HL-60 (cell line): ENCODE measurements around the gene SRGAP3.

Experiments used
- GABPA ChIP-seq: IDR thresholded peaks from 2 replicates; pipeline ENCODE4 v1.6.1; 2012; ENCODE audit warnings: low read depth
- POLR2AphosphoS5 ChIP-seq: IDR thresholded peaks from 2 replicates; pipeline ENCODE4 v1.6.1; 2012; ENCODE audit warnings: low read depth
- TF ChIP-seq, protein P1 (sequence below): IDR thresholded peaks from one replicate; pipeline ENCODE4 v1.5.1; 2011; ENCODE audit warnings: low read length, control low read depth, inconsistent platforms; ENCODE audit not compliant: insufficient read depth

DNA sequence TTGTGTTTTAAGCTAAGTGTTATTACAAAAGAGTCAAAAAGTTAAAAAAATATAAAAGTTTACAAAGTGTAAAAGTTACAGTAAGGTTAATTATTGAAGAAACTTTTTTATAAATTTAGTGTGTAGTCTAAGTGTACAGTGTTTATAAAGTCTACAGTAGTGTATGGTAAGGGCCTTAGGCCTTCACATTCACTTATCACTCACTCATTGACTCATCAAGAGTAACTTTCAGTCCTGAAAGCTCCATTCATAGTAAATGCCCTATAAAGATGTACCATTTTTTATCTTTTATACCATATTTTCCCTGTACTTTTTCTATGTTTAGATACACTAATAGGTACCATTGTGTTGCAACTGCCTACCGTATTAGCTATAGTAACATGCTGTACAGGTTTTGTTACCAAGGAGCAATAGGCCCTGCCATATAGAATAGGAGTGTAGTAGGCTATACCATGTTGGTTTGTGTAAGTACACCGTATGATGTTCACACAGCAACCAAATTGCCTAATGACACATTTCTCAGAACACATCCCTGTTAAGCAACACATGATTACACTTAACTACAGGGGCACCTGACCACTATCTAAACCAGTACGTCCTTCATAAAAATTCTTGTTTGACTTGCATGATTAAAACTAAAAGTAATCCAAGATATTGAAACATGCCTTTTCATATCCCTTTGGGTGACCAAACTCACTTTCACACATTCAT is 303.4 kb downstream of the SRGAP3 start:
- TF ChIP-seq GABPA = no peak
- no peak for TF ChIP-seq POLR2AphosphoS5
- TF ChIP-seq, protein P1, sequence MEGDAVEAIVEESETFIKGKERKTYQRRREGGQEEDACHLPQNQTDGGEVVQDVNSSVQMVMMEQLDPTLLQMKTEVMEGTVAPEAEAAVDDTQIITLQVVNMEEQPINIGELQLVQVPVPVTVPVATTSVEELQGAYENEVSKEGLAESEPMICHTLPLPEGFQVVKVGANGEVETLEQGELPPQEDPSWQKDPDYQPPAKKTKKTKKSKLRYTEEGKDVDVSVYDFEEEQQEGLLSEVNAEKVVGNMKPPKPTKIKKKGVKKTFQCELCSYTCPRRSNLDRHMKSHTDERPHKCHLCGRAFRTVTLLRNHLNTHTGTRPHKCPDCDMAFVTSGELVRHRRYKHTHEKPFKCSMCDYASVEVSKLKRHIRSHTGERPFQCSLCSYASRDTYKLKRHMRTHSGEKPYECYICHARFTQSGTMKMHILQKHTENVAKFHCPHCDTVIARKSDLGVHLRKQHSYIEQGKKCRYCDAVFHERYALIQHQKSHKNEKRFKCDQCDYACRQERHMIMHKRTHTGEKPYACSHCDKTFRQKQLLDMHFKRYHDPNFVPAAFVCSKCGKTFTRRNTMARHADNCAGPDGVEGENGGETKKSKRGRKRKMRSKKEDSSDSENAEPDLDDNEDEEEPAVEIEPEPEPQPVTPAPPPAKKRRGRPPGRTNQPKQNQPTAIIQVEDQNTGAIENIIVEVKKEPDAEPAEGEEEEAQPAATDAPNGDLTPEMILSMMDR = no peak
